Activated CD8-positive, alpha-beta memory T cell treated with anti-CD3 and anti-CD28 coated beads, Interleukin-2, amount 50 U/mL, for 24 hours (primary cell): ENCODE measurements around the gene SIRT2.
"Not testable (repeated sequence)": the region's sequence is repeated elsewhere in the genome, so short reads cannot be mapped to it uniquely, and the experiment has no call there.

ENCODE experiments used
- DNase-seq: peaks from one replicate; pipeline ENCODE4 v3.0.0-alpha.2; 2020; ENCODE audit errors: extremely low read depth

The SIRT2 gene

DNA sequence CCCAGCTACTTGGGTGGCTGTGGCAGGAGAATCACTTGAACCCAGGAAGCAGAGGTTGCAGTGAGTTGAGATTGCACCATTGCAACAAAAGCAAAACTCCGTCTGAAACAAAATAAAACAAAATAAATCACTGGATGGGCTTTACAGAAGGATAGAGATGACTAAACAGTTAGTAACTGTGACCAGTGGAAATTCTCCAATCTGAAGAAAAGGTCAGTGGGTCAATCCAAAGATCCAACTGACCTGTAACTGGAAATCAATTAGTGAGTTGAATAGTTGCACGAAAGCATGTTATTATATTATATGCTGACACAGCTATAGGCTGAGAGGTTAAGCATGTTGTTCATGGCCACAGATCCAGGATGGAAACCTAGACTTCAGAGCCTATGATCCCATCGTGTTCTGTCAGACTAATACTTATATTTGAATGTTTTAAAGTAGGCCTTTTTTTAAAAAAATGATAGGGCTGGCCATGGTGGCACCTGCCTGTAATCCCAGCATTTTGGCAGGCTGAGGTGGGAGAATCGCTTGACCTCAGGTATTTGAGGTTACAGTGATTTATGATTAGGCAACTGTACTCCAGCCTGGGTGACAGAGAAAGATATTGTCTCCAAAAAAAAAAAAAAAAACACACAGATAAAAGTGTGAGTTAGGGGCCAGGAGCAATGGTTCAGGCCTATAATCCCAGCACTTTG lies 69.2 kb downstream of the SIRT2 start:
- DNase-seq: no peak

DNA sequence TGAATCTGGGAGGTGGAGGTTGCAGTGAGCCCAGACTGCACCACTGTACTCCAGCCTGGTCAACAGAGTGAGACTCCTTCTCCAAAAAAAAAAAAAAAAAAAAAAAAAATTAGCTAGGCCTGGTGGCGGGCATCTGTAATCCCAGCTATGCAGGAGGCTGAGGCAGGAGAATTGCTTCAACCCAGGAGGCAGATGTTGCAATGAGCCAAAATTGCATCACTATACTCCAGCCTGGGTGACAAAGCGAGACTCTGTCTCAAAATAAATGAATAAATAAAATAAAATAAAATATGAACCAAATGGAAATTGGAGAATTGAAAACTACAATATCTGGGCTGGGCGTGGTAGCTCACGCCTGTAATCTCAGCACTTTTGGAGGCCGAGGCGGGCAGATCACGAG lies 70.2 kb downstream of the SIRT2 start:
- DNase-seq: not testable (repeated sequence)
